ENCODE measurements around the gene DOLPP1.
A peak's percentile ranks its signal among the peaks of the same experiment; 100 is the strongest.

Gene DOLPP1

GRCh38 chr9:129131300-129132145 lies 50.6 kb downstream of the DOLPP1 start:
- ChIA-PET CTCF (interaction anchor here (0.5 to 23.6 kb wide), 48 partner anchors 8 to 1076 kb away, joined by 3 to 507 read pairs (median 4); partner anchors contain the start of genes C9orf50, DOLPP1, IER5L and NTMT1), POLR2A (interaction anchor here (0.6 to 2.0 kb wide), 10 partner anchors 9 to 509 kb away, joined by 3 to 13 read pairs (median 6); partner anchors contain the start of genes IER5L and NTMT1)
- Histone ChIP-seq H3K27ac (ENCODE audit: extremely low read depth, low read depth, low read length) (no peak overlapping the region), H3K9me3 (ENCODE audit: control insufficient read depth, insufficient read depth, low read depth, low read length) (no peaks in the 10 kb centered on the region), H3K36me3 (ENCODE audit: control insufficient read depth in 2 of 2, insufficient read depth in 1 of 2, low read length in 2 of 2) (peaks cover 0 to 79% of the 10 kb centered on the region in 2 experiments), H3K4me1 (ENCODE audit: control insufficient read depth, insufficient read depth, low read length) (no peaks in the 10 kb centered on the region), H3K4me3 (ENCODE audit: low read depth, low read length) (no peak overlapping the region)
- TF ChIP-seq ZXDB (tag by site-specific recombination; IDR thresholded peaks at IDR 0.05): no peak
- TF ChIP-seq ZNF654 (tag by site-specific recombination; IDR thresholded peaks at IDR 0.05; ENCODE audit: low read depth): peak; percentile 69
- TF ChIP-seq ZNF768 (tag by site-specific recombination; IDR thresholded peaks at IDR 0.05): peak; percentile 94
- peak; percentile 100 for TF ChIP-seq ZNF664 (tag by site-specific recombination; IDR thresholded peaks at IDR 0.05)
- TF ChIP-seq KLF16 (tag by site-specific recombination; IDR thresholded peaks at IDR 0.05): no peak
- TF ChIP-seq EGR2 (tag by site-specific recombination; IDR thresholded peaks at IDR 0.05; ENCODE audit: low read depth): no peak
- TF ChIP-seq GLIS2 (tag by site-specific recombination; IDR thresholded peaks at IDR 0.05): peak; percentile 21; the same call in 1 of the 2 replicates
- TF ChIP-seq GLI4 (tag by site-specific recombination; IDR thresholded peaks at IDR 0.05): no peak
- no peak for TF ChIP-seq ZNF280C (tag by site-specific recombination; IDR thresholded peaks at IDR 0.05)
- peak; percentile 24; the same call in 1 of the 2 replicates for TF ChIP-seq KLF17 (tag by site-specific recombination; IDR thresholded peaks at IDR 0.05)
- TF ChIP-seq ZNF785 (tag by site-specific recombination; IDR thresholded peaks at IDR 0.05): 0 out of 2 replicates have a peak, but pooled peaks have one; percentile 12
- no peak for TF ChIP-seq ZBTB7A (tag by site-specific recombination; IDR thresholded peaks at IDR 0.05; ENCODE audit: low read depth)
- TF ChIP-seq ATF2 (tag by site-specific recombination; IDR thresholded peaks at IDR 0.05; ENCODE audit: low read depth): no peak
- TF ChIP-seq ZNF2 (tag by site-specific recombination; IDR thresholded peaks at IDR 0.05): peak; percentile 100
- no peak for TF ChIP-seq ZNF580 (tag by site-specific recombination; IDR thresholded peaks at IDR 0.05)
- TF ChIP-seq ZEB2 (tag by site-specific recombination; IDR thresholded peaks at IDR 0.05): 0 out of 2 replicates have a peak, but pooled peaks have one; percentile 19
- peak; percentile 36 for TF ChIP-seq ZNF660 (tag by site-specific recombination; IDR thresholded peaks at IDR 0.05)
- TF ChIP-seq CTCF (tag by site-specific recombination; IDR thresholded peaks at IDR 0.05): peak; percentile 86
- TF ChIP-seq KLF7 (tag by site-specific recombination; IDR thresholded peaks at IDR 0.05; ENCODE audit: borderline replicate concordance): peak; percentile 42; the same call in 1 of the 2 replicates
- no peak for TF ChIP-seq ZNF433 (tag by site-specific recombination; IDR thresholded peaks at IDR 0.05; ENCODE audit: low read depth)
- peak; percentile 74 for TF ChIP-seq ZNF513 (tag by site-specific recombination; IDR thresholded peaks at IDR 0.05)
- TF ChIP-seq IKZF3 (tag by site-specific recombination; IDR thresholded peaks at IDR 0.05): no peak
- peak; percentile 36; the same call in 1 of the 2 replicates for TF ChIP-seq PATZ1 (tag by site-specific recombination; IDR thresholded peaks at IDR 0.05)

All from HEK293 (cell line).